ENCODE measurements around the gene WIPF2.
A peak's percentile ranks its signal among the peaks of the same experiment; 100 is the strongest.

WIPF2 gene

GRCh38 chr17:40218740-40219593, at the start of gene WIPF2:
TSS of gene WIPF2 (plus strand) at chr17:40219304. CDS start at chr17:40256460, 37,156 bp downstream.
- DNase-seq, result peak; percentile 97 to 98

- no peak for DNase-seq
These were observed 48.8 kb upstream of the WIPF2 start for GRCh38 chr17:40170325-40170724.

- DNase-seq, result no peak
These were observed 47.4 kb upstream of the WIPF2 start for GRCh38 chr17:40171750-40172149.

GRCh38 chr17:40173091-40173777, 45.9 kb upstream of the WIPF2 start:
- DNase-seq, result no peak

- DNase-seq, result no peak
These were observed 45.3 kb upstream of the WIPF2 start for GRCh38 chr17:40173778-40174135.

GRCh38 chr17:40174514-40174913, 44.6 kb upstream of the WIPF2 start:
- no peak for DNase-seq

GRCh38 chr17:40175928-40176753, 43.0 kb upstream of the WIPF2 start:
- no peak for DNase-seq

GRCh38 chr17:40176754-40177110, 42.4 kb upstream of the WIPF2 start:
- DNase-seq, result no peak

GRCh38 chr17:40177275-40177874, 41.7 kb upstream of the WIPF2 start, which contains the start of gene RAPGEFL1:
TSS of gene RAPGEFL1 (plus strand) at chr17:40177470. CDS start at chr17:40177862, 392 bp downstream.
- peak; percentile 90 to 92 for DNase-seq

- no peak for DNase-seq
These were observed 41.0 kb upstream of the WIPF2 start for GRCh38 chr17:40178021-40178601.

GRCh38 chr17:40178660-40179059, 40.4 kb upstream of the WIPF2 start:
- DNase-seq, result no peak

GRCh38 chr17:40179923-40180659, 39.0 kb upstream of the WIPF2 start:
- DNase-seq, result no peak

GRCh38 chr17:40180694-40181093, 38.4 kb upstream of the WIPF2 start:
- no peak for DNase-seq

- DNase-seq, result no peak
These were observed 37.9 kb upstream of the WIPF2 start for GRCh38 chr17:40181205-40181604.

GRCh38 chr17:40182606-40183005, 36.5 kb upstream of the WIPF2 start:
- DNase-seq, result no peak

GRCh38 chr17:40187238-40187637, 31.9 kb upstream of the WIPF2 start:
- DNase-seq, result no peak

- no peak for DNase-seq
These were observed 30.4 kb upstream of the WIPF2 start for GRCh38 chr17:40188694-40189093.

- DNase-seq, result peak in 1 of 2 experiments; percentile 40
These were observed 28.7 kb upstream of the WIPF2 start for GRCh38 chr17:40190197-40191021.

GRCh38 chr17:40191237-40192208, 27.6 kb upstream of the WIPF2 start:
- DNase-seq, result peak; percentile 73 to 79

- DNase-seq, result no peak
These were observed 26.1 kb upstream of the WIPF2 start for GRCh38 chr17:40192961-40193360.
